Stimulated activated naive B cell treated with anti-CD40 and anti-IgM and Interleukin-4, amounts not matched to agents 10 μg/mL and 1 μg/mL and 100 μg/mL, for 72 hours (primary cell): ENCODE data around the gene CYP4V2.

Source experiments
- ATAC-seq, 2 donors: fragments of 150-1000 bp; cut with Tn5 transposase; replicated peaks; 2 replicates each; pipeline ENCODE4 v1.10.0; 2021; ENCODE audit warnings: moderate library complexity in 1 of 2
- DNase-seq: peaks from one replicate; pipeline ENCODE4 v3.0.0; 2021
- H3K27ac Mint-ChIP-seq: one replicate; pipeline ENCODE4 v1.8.0; 2022; ENCODE audit warnings: mild to moderate bottlenecking, mixed read lengths
- H3K27me3 Mint-ChIP-seq, 2 donors: one replicate each; pipeline ENCODE4 v1.8.0; 2022; ENCODE audit warnings: mixed read lengths in 2 of 2
- H3K36me3 Mint-ChIP-seq, 2 donors: one replicate each; pipeline ENCODE4 v1.8.0; 2022; ENCODE audit warnings: mixed read lengths in 2 of 2, mild to moderate bottlenecking in 1 of 2
- H3K4me1 Mint-ChIP-seq, 2 donors: one replicate each; pipeline ENCODE4 v1.8.0; 2022; ENCODE audit warnings: mixed read lengths in 2 of 2, mild to moderate bottlenecking in 1 of 2
- H3K4me3 Mint-ChIP-seq, 2 donors: one replicate each; pipeline ENCODE4 v1.8.0; 2022; ENCODE audit warnings: mild to moderate bottlenecking in 2 of 2, mixed read lengths in 2 of 2, moderate library complexity in 1 of 2
- H3K9me3 Mint-ChIP-seq, 2 donors: one replicate each; pipeline ENCODE4 v1.8.0; 2022; ENCODE audit warnings: mixed read lengths in 2 of 2, mild to moderate bottlenecking in 1 of 2

Gene CYP4V2

GRCh38 chr4:186201535-186202230 lies 10.3 kb downstream of the CYP4V2 start:
- no peaks in the 10 kb centered on the region for H3K27me3 Mint-ChIP-seq
- H3K36me3 Mint-ChIP-seq: peaks cover 6 to 7% of the 10 kb centered on the region in 2 donors
- no peaks in the 10 kb centered on the region for H3K9me3 Mint-ChIP-seq
- peak; percentile 89 to 98 for ATAC-seq
- H3K4me3 Mint-ChIP-seq: peak overlapping the region; percentile 2 to 39
- peaks cover 6 to 27% of the 10 kb centered on the region in 2 donors for H3K4me1 Mint-ChIP-seq
- peak; percentile 55 for DNase-seq
- H3K27ac Mint-ChIP-seq: peak overlapping the region; percentile 68

GRCh38 chr4:186202490-186203140 lies 11.2 kb downstream of the CYP4V2 start:
- Mint-ChIP-seq H3K9me3 (no peaks in the 10 kb centered on the region), H3K4me3 (peak overlapping the region in 1 of 2 donors; percentile 14), H3K36me3 (peaks cover 0 to 2% of the 10 kb centered on the region in 2 donors), H3K27ac (no peak overlapping the region), H3K4me1 (peaks cover 6 to 27% of the 10 kb centered on the region in 2 donors), H3K27me3 (no peaks in the 10 kb centered on the region)
- ATAC-seq (no peak), DNase-seq (no peak)

- Mint-ChIP-seq H3K4me3 (peak overlapping the region in 1 of 2 donors; percentile 85), H3K27ac (no peak overlapping the region)
Observed at GRCh38 chr4:186203406-186203805, 12.0 kb downstream of the CYP4V2 start.

GRCh38 chr4:186204103-186204559 lies 12.8 kb downstream of the CYP4V2 start:
- peak; percentile 84 for DNase-seq
- Mint-ChIP-seq H3K27me3 (no peaks in the 10 kb centered on the region), H3K4me3 (peak overlapping the region in 1 of 2 donors; percentile 85), H3K27ac (peak overlapping the region; percentile 88), H3K4me1 (peaks cover 6 to 27% of the 10 kb centered on the region in 2 donors), H3K36me3 (peaks cover 7 to 8% of the 10 kb centered on the region in 2 donors), H3K9me3 (peaks cover 5 to 6% of the 10 kb centered on the region in 2 donors)
- ATAC-seq: peak in 1 of 2 donors; percentile 75

More at GRCh38 chr4:186203406-186203805, 12.0 kb downstream of the CYP4V2 start:
- peaks cover 6 to 27% of the 10 kb centered on the region in 2 donors for H3K4me1 Mint-ChIP-seq
- DNase-seq (no peak), ATAC-seq (peak in 1 of 2 donors; percentile 35)
- no peaks in the 10 kb centered on the region for H3K27me3 Mint-ChIP-seq
- H3K36me3 Mint-ChIP-seq: peaks cover under 1 to 2% of the 10 kb centered on the region in 2 donors
- H3K9me3 Mint-ChIP-seq: no peaks in the 10 kb centered on the region

- Mint-ChIP-seq H3K36me3 (peaks cover 11 to 13% of the 10 kb centered on the region in 2 donors), H3K27me3 (no peaks in the 10 kb centered on the region), H3K4me3 (peak overlapping the region in 1 of 2 donors; percentile 85), H3K27ac (peak overlapping the region; percentile 88), H3K9me3 (peaks cover 6 to 7% of the 10 kb centered on the region in 2 donors), H3K4me1 (peaks cover 6 to 27% of the 10 kb centered on the region in 2 donors)
- no peak for ATAC-seq
- DNase-seq: no peak
Observed at GRCh38 chr4:186204686-186205085, 13.3 kb downstream of the CYP4V2 start.

- H3K36me3 Mint-ChIP-seq: peaks cover 12 to 15% of the 10 kb centered on the region in 2 donors
- peaks cover 6 to 27% of the 10 kb centered on the region in 2 donors for H3K4me1 Mint-ChIP-seq
- H3K27ac Mint-ChIP-seq: peak overlapping the region; percentile 7
- H3K9me3 Mint-ChIP-seq: peaks cover 6 to 7% of the 10 kb centered on the region in 2 donors
- ATAC-seq (no peak), DNase-seq (no peak)
- H3K4me3 Mint-ChIP-seq: peak overlapping the region in 1 of 2 donors; percentile 11
- H3K27me3 Mint-ChIP-seq: no peaks in the 10 kb centered on the region
Observed at GRCh38 chr4:186205156-186205555, 13.8 kb downstream of the CYP4V2 start.

- Mint-ChIP-seq H3K4me3 (no peak overlapping the region), H3K36me3 (no peaks in the 10 kb centered on the region), H3K27me3 (peaks cover 0 to 9% of the 10 kb centered on the region in 2 donors), H3K4me1 (no peaks in the 10 kb centered on the region), H3K27ac (no peak overlapping the region), H3K9me3 (no peaks in the 10 kb centered on the region)
- ATAC-seq (no peak), DNase-seq (no peak)
Observed at GRCh38 chr4:186216465-186217024, 25.2 kb downstream of the CYP4V2 start.

GRCh38 chr4:186217733-186218293 lies 26.4 kb downstream of the CYP4V2 start:
- DNase-seq (no peak), ATAC-seq (no peak)
- Mint-ChIP-seq H3K4me1 (no peaks in the 10 kb centered on the region), H3K36me3 (peaks cover 0 to 1% of the 10 kb centered on the region in 2 donors), H3K4me3 (no peak overlapping the region), H3K27me3 (peaks cover 1 to 10% of the 10 kb centered on the region in 2 donors), H3K27ac (no peak overlapping the region), H3K9me3 (peaks cover 0 to under 1% of the 10 kb centered on the region in 2 donors)

- peaks cover 9 to 23% of the 10 kb centered on the region in 2 donors for H3K9me3 Mint-ChIP-seq
- peaks cover 15 to 20% of the 10 kb centered on the region in 2 donors for H3K27me3 Mint-ChIP-seq
- peaks cover 12 to 21% of the 10 kb centered on the region in 2 donors for H3K36me3 Mint-ChIP-seq
- ATAC-seq: no peak
- no peak overlapping the region for H3K27ac Mint-ChIP-seq
- H3K4me1 Mint-ChIP-seq: no peaks in the 10 kb centered on the region
- DNase-seq: no peak
- H3K4me3 Mint-ChIP-seq: no peak overlapping the region
Observed at GRCh38 chr4:186221624-186222023, 30.3 kb downstream of the CYP4V2 start.

- H3K9me3 Mint-ChIP-seq: peaks cover 11 to 26% of the 10 kb centered on the region in 2 donors
- DNase-seq (no peak), ATAC-seq (no peak)
- no peaks in the 10 kb centered on the region for H3K4me1 Mint-ChIP-seq
- no peak overlapping the region for H3K27ac Mint-ChIP-seq
- H3K4me3 Mint-ChIP-seq: no peak overlapping the region
- H3K27me3 Mint-ChIP-seq: peaks cover 15 to 20% of the 10 kb centered on the region in 2 donors
- peaks cover 12 to 24% of the 10 kb centered on the region in 2 donors for H3K36me3 Mint-ChIP-seq
Observed at GRCh38 chr4:186225848-186226247, 34.5 kb downstream of the CYP4V2 start.

GRCh38 chr4:186226521-186227189 lies 35.3 kb downstream of the CYP4V2 start:
- H3K36me3 Mint-ChIP-seq: peaks cover 12 to 24% of the 10 kb centered on the region in 2 donors
- no peak overlapping the region for H3K27ac Mint-ChIP-seq
- no peak overlapping the region for H3K4me3 Mint-ChIP-seq
- peaks cover 15 to 20% of the 10 kb centered on the region in 2 donors for H3K27me3 Mint-ChIP-seq
- peaks cover 11 to 26% of the 10 kb centered on the region in 2 donors for H3K9me3 Mint-ChIP-seq
- H3K4me1 Mint-ChIP-seq: no peaks in the 10 kb centered on the region
- DNase-seq (no peak), ATAC-seq (no peak)

- Mint-ChIP-seq H3K36me3 (peaks cover 12 to 24% of the 10 kb centered on the region in 2 donors), H3K27me3 (peaks cover 15 to 20% of the 10 kb centered on the region in 2 donors), H3K27ac (no peak within 1 kb of the TSS), H3K4me3 (no peak within 1 kb of the TSS), H3K9me3 (peaks cover 11 to 26% of the 10 kb centered on the region in 2 donors), H3K4me1 (no peaks in the 10 kb centered on the region)
- ATAC-seq: no peak
- DNase-seq: no peak
Observed at GRCh38 chr4:186227221-186227620, 35.9 kb downstream of the CYP4V2 start, which contains the start of gene KLKB1. Gene KLKB1 (plus strand): TSS chr4:186227507. CDS start chr4:186228196, 689 bp downstream.

- Mint-ChIP-seq H3K27ac (no peak overlapping the region), H3K4me1 (no peaks in the 10 kb centered on the region), H3K9me3 (peaks cover 11 to 24% of the 10 kb centered on the region in 2 donors), H3K4me3 (no peak overlapping the region), H3K27me3 (peaks cover 17 to 18% of the 10 kb centered on the region in 2 donors), H3K36me3 (peaks cover 12 to 22% of the 10 kb centered on the region in 2 donors)
- no peak for ATAC-seq
- no peak for DNase-seq
Observed at GRCh38 chr4:186227744-186228513, 36.6 kb downstream of the CYP4V2 start.
